RWPE2 (cell line): ENCODE results near the gene MOB2.

ENCODE experiments used
- ATAC-seq: fragments of 200-7000 bp; cut with Tn5 transposase; 3 replicates; pipeline ENCODE4 v1.9.1; 2021; ENCODE audit warnings: low read depth
- DNase-seq: peaks from one replicate; pipeline ENCODE4 v3.0.0-alpha.2; 2020; ENCODE audit warnings: low spot score
- H3K27ac ChIP-seq: fragments of 450-650 bp; 2 replicates; pipeline ENCODE4 v1.5.1; 2017; ENCODE audit warnings: mild to moderate bottlenecking; ENCODE audit not compliant: poor library complexity, severe bottlenecking
- H3K27me3 ChIP-seq: fragments of 250-450 bp; sonication (Bioruptor Pico); 2 replicates; pipeline ENCODE4 v1.5.1; 2021; ENCODE audit warnings: mild to moderate bottlenecking, moderate library complexity; ENCODE audit not compliant: insufficient read depth, poor library complexity, severe bottlenecking
- H3K36me3 ChIP-seq: fragments of 250-450 bp; sonication (Bioruptor Pico); 2 replicates; pipeline ENCODE4 v1.5.1; 2020; ENCODE audit warnings: low read depth, mild to moderate bottlenecking, moderate library complexity
- H3K4me1 ChIP-seq: fragments of 250-450 bp; sonication (Bioruptor Pico); 2 replicates; pipeline ENCODE4 v1.5.1; 2021; ENCODE audit warnings: mild to moderate bottlenecking, moderate library complexity; ENCODE audit not compliant: insufficient read depth, poor library complexity, severe bottlenecking
- H3K4me3 ChIP-seq: fragments of 250-450 bp; sonication (Bioruptor Pico); 2 replicates; pipeline ENCODE4 v1.5.1; 2021; ENCODE audit warnings: mild to moderate bottlenecking, moderate library complexity; ENCODE audit not compliant: severe bottlenecking
- H3K9me3 ChIP-seq: fragments of 250-450 bp; sonication (Bioruptor Pico); 2 replicates; pipeline ENCODE4 v1.5.1; 2021; ENCODE audit warnings: mild to moderate bottlenecking, moderate library complexity; ENCODE audit not compliant: severe bottlenecking
- CTCF ChIP-seq: fragments of 450-650 bp; IDR thresholded peaks from one replicate; pipeline ENCODE4 v1.5.1; 2017; ENCODE audit warnings: mild to moderate bottlenecking, moderate library complexity; ENCODE audit not compliant: poor library complexity, severe bottlenecking

The MOB2 gene

GRCh38 chr11:1529774-1530173 is 43.2 kb upstream of the MOB2 start:
- no peak overlapping the region for H3K27ac ChIP-seq
- H3K27me3 ChIP-seq: no peaks in the 10 kb centered on the region
- ATAC-seq (no peak), DNase-seq (no peak)
- no peak overlapping the region for H3K4me3 ChIP-seq
- no peak for TF ChIP-seq CTCF
- H3K36me3 ChIP-seq: no peaks in the 10 kb centered on the region
- H3K9me3 ChIP-seq: no peaks in the 10 kb centered on the region
- H3K4me1 ChIP-seq: peaks cover 12% of the 10 kb centered on the region

GRCh38 chr11:1529286-1529685 is 42.7 kb upstream of the MOB2 start:
- Histone ChIP-seq H3K4me1 (peaks cover 12% of the 10 kb centered on the region), H3K27ac (no peak overlapping the region), H3K4me3 (no peak overlapping the region), H3K9me3 (no peaks in the 10 kb centered on the region), H3K27me3 (no peaks in the 10 kb centered on the region), H3K36me3 (no peaks in the 10 kb centered on the region)
- DNase-seq: no peak
- ATAC-seq: no peak
- no peak for TF ChIP-seq CTCF

- no peak overlapping the region for H3K4me3 ChIP-seq
- ATAC-seq: no peak
- no peak for TF ChIP-seq CTCF
These were observed 42.1 kb upstream of the MOB2 start for GRCh38 chr11:1528710-1529109.

GRCh38 chr11:1526785-1527184 is 40.2 kb upstream of the MOB2 start:
- Histone ChIP-seq H3K36me3 (no peaks in the 10 kb centered on the region), H3K9me3 (no peaks in the 10 kb centered on the region), H3K4me3 (no peak overlapping the region), H3K4me1 (peaks cover 6% of the 10 kb centered on the region), H3K27ac (no peak overlapping the region), H3K27me3 (no peaks in the 10 kb centered on the region)
- ATAC-seq (no peak), DNase-seq (no peak)
- TF ChIP-seq CTCF: no peak

More at GRCh38 chr11:1528710-1529109, 42.1 kb upstream of the MOB2 start:
- Histone ChIP-seq H3K27me3 (no peaks in the 10 kb centered on the region), H3K4me1 (peaks cover 12% of the 10 kb centered on the region), H3K36me3 (no peaks in the 10 kb centered on the region), H3K9me3 (no peaks in the 10 kb centered on the region), H3K27ac (no peak overlapping the region)
- DNase-seq: no peak

GRCh38 chr11:1523779-1524178 is 37.2 kb upstream of the MOB2 start:
- ATAC-seq: no peak
- DNase-seq: no peak
- Histone ChIP-seq H3K36me3 (no peaks in the 10 kb centered on the region), H3K4me3 (no peak overlapping the region), H3K4me1 (no peaks in the 10 kb centered on the region), H3K27me3 (no peaks in the 10 kb centered on the region), H3K27ac (no peak overlapping the region), H3K9me3 (no peaks in the 10 kb centered on the region)
- no peak for TF ChIP-seq CTCF
